ENCODE results near the gene DNAJC5G.

DNAJC5G gene, protein sequence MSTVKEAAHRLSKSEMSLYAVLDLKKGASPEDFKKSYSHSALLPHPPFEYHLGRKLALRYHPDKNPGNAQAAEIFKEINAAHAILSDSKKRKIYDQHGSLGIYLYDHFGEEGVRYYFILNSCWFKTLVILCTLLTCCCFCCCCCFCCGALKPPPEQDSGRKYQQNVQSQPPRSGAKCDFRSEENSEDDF

DNA sequence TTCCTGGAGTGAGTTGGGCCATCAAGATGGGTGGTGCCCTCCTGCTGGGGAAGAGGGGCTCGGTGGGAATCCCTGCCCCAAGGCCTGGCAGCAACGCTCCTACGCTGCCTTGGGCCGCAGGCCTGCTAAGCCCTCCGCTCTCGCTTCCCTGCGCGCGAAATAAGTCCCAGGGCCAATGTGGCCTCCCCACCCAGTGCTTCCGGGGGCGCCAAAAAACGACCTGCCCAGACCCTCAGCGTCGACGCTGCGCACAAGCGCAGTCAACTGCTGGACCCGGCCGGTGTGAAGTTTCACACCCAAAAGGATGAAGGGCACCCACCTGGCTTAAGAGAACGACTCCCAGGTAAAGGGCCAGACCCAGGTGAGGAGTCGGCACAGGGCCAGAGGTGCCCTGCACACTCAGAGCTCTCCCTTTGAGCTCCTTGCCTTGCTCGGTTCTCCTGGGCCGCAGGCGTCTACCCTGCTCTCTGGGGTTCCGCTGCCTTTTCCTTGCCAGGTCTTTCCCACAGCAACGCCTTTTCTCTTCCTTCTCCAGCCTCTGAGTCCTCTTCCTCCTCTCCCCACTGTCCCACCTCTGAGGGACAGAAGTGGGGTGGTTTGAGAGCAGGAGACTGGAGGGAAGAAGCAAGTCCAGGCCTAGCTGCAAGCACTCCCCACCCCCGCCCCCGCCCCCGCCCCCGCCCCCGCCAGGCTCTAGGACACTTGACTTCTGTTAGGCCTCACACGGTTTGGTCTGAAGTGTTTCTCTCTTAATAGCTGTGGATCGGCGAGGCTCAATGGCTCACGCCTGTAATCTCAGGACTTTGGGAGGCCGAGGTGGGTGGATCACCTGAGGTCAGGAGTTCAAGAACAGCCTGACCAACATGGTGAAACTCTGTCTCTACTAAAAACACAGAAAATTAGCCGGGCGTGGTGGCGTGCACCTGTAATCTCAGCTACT, at the start of gene DNAJC5G:
TSS of gene DNAJC5G (plus strand) at position 223 of the 940 bp plus-strand sequence. CDS start 1,296 bp downstream, outside the sequence.
- DNase-seq: no peak
- intact Hi-C loops (cut with DNase I): no loop called here

DNA sequence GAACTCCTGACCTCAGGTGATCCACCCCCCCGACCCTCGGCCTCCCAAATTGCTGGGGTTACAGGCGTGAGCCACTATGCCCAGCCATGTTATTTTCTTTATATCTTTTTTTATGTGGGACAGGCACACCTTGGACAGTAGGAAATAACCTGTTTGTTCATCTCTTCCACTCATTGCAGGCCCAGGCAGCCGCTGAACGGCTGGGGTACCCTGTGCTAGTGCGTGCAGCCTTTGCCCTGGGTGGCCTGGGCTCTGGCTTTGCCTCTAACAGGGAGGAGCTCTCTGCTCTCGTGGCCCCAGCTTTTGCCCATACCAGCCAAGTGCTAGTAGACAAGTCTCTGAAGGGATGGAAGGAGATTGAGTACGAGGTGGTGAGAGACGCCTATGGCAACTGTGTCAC, 49.7 kb upstream of the DNAJC5G start:
- DNase-seq: peak in 1 of 10 donors; percentile 66
- intact Hi-C loops (cut with DNase I): no loop called here

DNA sequence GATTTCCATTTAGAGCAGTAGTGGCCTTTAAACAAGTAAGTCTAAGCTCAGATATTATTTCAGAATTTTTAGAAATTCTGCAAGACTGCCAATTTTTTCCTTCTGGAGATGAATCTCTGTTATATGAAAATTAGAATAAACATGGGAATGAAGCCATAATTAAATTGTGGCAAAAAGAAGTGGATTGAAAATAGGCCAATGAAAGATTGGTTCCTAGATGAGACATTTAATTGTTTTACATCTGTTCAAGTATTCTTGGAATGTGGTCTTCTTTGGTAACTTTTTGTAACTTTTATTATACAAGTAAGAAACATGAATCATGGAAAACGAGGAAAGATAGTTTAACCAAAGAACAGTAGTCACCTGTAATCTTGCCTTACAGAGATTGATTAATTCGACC, 47.7 kb upstream of the DNAJC5G start:
- intact Hi-C loops (cut with DNase I): no loop called here
- no peak for DNase-seq

DNA sequence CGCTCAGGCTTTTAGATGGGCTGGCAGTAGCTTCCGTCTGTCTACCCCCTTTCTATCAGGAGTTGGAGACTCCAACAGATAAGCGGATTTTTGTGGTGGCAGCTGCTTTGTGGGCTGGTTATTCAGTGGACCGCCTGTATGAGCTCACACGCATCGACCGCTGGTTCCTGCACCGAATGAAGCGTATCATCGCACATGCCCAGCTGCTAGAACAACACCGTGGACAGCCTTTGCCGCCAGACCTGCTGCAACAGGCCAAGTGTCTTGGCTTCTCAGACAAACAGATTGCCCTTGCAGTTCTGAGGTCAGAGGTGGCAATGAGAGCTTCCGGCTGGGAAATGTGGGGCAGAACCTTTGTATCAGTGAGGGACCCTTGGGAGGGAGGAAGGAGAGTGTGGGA, 43.3 kb upstream of the DNAJC5G start:
- DNase-seq: peak in 1 of 10 donors; percentile 54
- intact Hi-C loops (cut with DNase I): no loop called here

DNA sequence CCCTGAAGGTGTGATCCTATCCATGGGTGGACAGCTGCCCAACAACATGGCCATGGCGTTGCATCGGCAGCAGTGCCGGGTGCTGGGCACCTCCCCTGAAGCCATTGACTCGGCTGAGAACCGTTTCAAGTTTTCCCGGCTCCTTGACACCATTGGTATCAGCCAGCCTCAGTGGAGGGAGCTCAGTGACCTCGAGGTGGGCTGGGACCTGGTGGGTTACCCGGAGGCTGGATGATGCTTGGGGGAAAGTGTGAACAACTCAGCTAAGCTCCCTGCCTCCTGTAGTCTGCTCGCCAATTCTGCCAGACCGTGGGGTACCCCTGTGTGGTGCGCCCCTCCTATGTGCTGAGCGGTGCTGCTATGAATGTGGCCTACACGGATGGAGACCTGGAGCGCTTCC, 41.9 kb upstream of the DNAJC5G start:
- intact Hi-C loops (cut with DNase I): no loop called here
- DNase-seq: peak in 1 of 10 donors; percentile 73

DNA sequence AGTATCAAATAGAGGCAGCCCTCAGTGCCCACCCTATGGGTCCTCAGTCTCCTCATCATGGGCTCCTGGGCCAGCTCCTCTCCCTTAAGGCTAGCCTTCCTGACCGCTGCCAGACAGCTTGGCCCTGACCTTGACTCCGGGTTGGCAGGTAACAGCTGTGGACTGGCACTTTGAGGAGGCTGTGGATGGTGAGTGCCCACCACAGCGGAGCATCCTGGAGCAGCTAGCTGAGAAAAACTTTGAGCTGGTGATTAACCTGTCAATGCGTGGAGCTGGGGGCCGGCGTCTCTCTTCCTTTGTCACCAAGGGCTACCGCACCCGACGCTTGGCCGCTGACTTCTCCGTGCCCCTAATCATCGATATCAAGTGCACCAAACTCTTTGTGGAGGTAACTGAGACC, 39.1 kb upstream of the DNAJC5G start:
- peak in 2 of 10 donors; percentile 67 to 80 for DNase-seq
- intact Hi-C loops (cut with DNase I): no loop called here

DNA sequence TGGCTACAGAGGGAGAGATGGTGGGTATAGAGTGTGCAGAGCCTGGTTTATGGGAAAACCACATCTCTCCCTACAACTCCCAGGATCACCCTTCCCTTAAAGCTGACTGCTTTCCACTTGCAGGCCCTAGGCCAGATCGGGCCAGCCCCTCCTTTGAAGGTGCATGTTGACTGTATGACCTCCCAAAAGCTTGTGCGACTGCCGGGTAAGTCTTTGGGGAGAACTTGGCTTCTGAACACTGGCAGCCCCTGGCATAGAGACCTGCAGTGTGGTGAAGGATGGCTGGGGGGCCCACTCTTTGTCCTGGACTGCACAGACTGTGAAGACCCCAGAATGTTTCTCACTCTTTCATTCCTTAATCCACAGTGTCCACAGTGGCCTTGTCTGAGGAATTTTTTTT, 38.6 kb upstream of the DNAJC5G start:
- intact Hi-C loops (cut with DNase I): no loop called here
- DNase-seq: peak in 2 of 10 donors; percentile 20 to 41

DNA sequence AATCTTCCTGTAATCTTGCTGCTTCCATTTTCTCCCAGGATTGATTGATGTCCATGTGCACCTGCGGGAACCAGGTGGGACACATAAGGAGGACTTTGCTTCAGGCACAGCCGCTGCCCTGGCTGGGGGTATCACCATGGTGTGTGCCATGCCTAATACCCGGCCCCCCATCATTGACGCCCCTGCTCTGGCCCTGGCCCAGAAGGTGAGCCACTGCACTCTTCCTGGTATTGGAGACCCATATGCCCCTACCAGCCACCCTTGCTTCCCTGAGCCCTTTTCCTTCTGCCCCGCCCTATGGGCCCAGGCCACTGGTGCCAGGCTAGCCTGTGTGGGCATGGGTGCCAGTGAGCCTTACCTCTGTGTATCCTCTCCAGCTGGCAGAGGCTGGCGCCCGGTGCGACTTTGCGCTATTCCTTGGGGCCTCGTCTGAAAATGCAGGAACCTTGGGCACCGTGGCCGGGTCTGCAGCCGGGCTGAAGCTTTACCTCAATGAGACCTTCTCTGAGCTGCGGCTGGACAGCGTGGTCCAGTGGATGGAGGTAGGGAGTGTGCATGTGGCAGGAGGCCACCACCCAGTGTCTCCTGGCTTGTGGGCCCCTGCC, 37.8 kb upstream of the DNAJC5G start:
- intact Hi-C loops (cut with DNase I): no loop called here
- peak in 2 of 10 donors; percentile 69 to 75 for DNase-seq

DNA sequence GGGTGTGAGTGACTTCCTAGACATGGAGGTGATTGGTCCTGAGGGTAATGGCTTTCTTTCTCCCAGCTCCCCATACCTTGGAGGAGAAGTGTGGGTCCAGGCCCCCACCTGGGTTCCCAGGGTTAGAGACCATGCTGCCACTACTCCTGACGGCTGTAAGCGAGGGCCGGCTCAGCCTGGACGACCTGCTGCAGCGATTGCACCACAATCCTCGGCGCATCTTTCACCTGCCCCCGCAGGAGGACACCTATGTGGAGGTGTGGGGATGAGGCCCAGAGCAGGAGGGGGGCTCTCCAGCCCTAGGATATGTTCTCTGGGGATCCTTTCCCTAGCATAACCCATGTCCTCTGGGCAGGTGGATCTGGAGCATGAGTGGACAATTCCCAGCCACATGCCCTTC, 36.3 kb upstream of the DNAJC5G start:
- peak in 2 of 10 donors; percentile 64 to 67 for DNase-seq
- intact Hi-C loops (cut with DNase I): no loop called here

DNA sequence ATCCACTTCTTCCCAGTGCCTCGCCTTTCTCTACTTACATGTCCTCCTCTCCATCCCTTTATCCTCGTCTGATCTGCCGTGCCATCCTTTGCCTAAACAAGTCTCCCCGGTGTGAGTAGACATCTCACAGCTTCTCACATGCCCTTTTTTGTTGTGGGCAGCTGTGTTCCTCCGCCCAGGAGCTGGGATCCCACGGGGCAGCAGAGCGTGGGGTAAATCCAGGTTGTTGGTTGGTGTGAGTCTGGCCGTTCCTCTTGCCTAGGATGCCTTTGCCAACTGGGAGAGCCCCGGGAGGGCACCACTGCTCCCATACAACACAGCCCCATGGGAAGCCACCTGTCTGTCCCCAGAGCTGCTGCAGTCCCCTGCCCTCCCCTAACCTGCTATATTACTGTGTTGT, 34.8 kb upstream of the DNAJC5G start:
- intact Hi-C loops (cut with DNase I): no loop called here
- DNase-seq: peak in 1 of 10 donors; percentile 65

DNA sequence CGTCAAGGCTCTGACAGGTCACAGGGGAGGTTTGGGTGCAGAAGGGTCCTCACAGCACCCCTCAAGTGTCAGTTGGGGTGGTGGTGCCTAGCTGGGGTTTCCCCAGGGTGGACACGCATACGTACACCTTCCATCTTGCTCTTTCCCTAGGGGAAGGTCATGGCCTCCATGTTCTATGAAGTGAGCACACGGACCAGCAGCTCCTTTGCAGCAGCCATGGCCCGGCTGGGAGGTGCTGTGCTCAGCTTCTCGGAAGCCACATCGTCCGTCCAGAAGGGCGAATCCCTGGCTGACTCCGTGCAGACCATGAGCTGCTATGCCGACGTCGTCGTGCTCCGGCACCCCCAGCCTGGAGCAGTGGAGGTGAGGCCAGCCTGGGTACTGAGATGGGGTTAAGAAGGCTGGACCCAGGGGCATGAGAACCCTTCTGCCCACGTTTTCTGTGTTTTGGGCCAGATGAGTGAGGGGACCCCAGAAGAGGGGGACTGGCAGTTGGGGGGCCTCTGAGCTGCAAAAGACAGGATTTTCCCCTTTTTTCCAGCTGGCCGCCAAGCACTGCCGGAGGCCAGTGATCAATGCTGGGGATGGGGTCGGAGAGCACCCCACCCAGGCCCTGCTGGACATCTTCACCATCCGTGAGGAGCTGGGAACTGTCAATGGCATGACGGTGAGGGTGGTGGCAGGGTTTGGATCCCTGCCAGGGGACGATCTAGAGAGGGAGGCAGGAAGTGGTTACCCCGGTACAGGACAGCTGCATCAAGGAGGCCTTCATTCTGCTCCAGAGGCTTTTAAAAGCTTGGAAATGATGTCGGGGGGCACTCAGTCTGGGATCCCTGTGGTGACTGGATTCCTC, 33.2 kb upstream of the DNAJC5G start:
- intact Hi-C loops (cut with DNase I): no loop called here
- DNase-seq: peak in 2 of 10 donors; percentile 70 to 74

DNA sequence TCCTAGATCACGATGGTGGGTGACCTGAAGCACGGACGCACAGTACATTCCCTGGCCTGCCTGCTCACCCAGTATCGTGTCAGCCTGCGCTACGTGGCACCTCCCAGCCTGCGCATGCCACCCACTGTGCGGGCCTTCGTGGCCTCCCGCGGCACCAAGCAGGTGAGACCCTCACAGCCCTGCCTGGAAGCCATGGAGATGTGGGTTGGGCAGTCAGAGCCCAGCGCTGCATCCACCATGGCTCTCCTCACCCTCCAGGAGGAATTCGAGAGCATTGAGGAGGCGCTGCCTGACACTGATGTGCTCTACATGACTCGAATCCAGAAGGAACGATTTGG, 32.6 kb upstream of the DNAJC5G start:
- peak in 1 of 10 donors; percentile 49 for DNase-seq
- intact Hi-C loops (cut with DNase I): no loop called here

DNA sequence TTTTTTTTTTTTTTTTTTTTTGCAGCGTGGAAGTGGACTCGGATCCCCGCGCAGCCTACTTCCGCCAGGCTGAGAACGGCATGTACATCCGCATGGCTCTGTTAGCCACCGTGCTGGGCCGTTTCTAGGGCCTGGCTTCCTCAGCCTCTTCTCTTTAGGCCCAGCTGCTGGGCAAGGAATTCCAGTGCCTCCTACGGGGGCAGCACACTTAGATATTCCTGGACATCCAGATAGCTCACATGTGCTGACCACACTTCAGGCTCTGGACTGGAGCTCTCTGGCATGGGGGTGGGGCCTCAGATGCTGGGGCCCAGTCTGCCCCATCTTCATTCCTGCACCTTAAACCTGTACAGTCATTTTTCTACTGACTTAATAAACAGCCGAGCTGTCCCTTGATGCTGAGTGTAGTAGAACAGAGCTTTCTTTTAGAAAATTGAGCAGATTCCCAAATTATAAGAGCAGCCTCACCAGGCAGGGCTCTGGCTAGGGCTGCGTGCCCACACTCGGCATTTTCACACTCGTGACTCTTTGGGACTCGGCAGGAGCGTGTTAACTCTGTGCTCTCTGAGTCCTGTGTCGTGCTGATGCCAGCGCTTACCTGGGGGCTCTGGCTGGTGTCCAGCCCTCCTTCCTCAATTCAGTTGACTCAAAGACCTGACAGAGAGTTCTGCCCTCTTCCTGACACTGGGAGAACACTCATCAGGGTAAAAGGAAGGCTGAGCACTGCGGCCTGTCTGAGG, 31.7 kb upstream of the DNAJC5G start:
- DNase-seq: peak in 2 of 10 donors; percentile 73 to 77
- intact Hi-C loops (cut with DNase I): no loop called here

DNA sequence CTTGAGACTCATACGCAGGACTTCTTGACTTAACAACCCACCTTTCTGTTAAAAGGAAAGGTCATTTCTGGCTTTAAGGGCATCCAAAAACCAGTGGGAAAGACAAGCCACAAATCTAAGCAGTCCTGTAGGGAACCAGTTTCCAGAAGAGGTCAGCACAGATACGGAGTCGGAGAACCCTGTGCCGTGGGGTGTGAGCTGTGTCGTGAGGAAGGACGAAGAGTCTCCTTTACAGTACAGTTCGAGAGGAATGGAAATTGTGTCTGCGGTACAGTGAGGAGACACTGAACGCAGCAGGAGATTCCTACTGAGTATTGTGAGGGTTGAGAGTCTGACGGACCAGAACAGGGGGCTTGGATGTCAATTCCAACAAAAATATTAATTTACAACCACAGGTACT, 30.1 kb upstream of the DNAJC5G start:
- peak in 2 of 10 donors; percentile 3 to 8 for DNase-seq
- intact Hi-C loops (cut with DNase I): no loop called here

DNA sequence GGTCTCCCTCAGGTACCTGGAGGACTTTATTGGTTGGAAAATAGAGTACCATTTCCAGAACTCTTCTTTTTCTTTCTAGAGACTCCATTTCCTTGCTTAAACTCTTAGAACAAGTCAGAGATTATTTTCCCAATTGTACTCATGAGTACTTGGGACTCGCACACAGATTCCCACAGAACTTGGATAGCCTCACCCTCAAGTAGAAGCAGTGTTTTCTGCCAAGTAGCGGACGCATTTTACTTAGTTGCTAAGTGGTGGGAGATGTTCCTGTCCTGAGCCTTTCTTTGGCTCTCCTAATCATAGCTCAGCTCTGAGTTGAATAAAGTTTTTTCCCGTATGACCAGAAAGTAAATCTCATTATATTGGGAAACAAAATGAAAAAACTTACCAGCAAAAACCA, 29.6 kb upstream of the DNAJC5G start:
- no peak for DNase-seq
- intact Hi-C loops (cut with DNase I): no loop called here

DNA sequence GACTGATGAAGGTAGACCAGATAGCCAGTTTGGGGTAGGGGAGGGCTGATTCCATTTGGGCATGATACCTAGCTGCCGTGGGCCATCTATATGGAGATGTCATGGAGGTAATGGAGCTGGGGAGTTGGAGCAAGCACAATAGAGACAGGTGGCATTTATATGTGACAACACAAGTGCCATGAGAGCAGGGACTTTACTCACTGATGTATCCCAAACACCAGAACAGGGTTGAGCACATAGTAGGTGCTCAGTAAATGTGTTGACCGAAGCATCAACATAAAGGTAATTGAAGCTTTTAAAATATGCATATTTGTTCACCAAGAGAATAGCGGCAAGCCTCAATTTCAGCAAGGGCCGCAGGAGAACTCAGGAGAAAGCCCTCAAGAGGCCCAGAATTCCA, 27.3 kb upstream of the DNAJC5G start:
- intact Hi-C loops (cut with DNase I): no loop called here
- DNase-seq: peak in 2 of 10 donors; percentile 12 to 19

DNA sequence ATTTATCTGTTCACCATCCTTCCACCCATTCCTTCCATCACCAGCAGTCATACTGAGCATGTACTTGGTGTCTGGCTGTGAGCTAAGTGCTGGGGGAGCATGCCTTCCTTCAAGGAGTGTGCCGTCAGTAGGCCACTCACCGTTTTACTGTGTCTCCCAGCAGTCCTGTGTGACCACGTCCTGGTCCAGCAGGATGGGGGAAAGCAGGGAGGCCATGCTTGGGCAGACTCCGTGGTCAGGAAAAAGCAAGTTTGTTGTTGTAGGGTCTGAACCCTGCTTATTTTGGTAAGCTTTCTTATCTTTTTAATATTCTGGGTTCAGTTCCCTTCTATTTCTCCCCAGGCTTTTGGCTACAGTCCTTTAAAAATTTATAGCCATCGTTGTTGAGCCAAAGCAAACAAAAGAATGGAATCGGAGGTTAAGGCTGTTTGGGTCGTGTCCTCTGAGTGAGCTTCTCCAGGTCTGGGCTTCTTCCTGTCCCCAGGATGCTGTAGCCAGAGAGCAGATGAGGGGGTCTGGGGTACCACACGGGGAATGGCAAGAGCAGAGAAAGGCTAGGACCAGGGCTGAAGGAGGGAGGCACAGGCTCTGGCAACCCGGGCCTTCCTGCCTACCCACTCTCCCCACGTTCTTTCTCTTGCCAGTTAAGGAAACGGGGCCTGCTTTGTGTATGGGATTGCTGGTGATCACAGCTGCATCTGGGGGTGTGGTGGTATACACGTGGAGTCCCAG, 25.9 kb upstream of the DNAJC5G start:
- intact Hi-C loops (cut with DNase I): no loop called here
- DNase-seq: peak in 2 of 10 donors; percentile 47 to 70

DNA sequence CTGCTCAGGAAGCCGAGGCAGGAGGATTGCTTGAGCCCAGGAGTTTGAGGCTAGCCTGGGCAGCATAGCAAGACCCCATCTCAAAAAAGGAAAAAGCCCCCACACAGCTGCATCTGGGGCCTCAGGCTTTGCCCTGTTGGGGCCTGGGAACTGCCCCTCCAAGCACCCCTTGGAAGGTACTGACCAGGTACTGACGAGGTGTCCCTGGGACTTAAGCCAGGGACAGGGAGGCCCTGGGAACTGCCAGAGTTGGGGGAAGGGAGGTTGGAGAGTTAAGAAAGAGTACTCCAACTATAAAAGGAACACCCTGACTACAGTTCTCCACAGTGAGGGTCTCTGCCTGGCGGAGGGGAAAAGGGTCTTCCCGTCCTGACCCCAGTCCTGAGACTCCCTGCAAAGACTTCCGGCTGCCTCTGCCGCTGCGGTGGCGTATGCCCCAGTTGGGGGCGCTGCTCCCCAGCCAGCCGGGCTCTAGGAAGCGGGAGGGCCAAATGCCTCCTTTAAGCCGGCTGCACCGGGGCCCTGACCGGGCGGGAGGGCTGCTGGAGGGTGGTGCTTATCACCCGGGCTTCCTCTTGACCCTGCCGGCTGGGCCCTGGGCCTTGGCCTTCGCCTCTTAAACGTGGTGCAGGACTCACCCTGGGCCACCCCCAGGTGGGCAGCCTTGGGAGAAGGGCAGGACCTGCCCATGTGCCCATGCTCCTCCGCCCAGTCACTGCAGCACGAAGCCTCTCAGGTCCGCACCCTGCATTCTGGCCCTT, 25.2 kb upstream of the DNAJC5G start:
- DNase-seq: peak in 7 of 10 donors; percentile 31 to 93 (median 59)
- intact Hi-C loops (cut with DNase I): loop anchor here (10.0 kb wide), 1 partner anchor 55 kb away; the partner anchor contains the start of gene UCN

Measured in posterior cingulate gyrus (tissue), 11 donors.